GM12878 (cell line): Measurements from ENCODE around the gene KCNG3. TPM values are rescaled to one million over a fixed set of nuclear protein-coding genes. Genes with fewer than 3 reads are reported as not detected.

ENCODE experiments used
- ATAC-seq: fragments of 200-7000 bp; cut with Tn5 transposase; 3 replicates; pipeline ENCODE4 v1.9.1; 2020; ENCODE audit warnings: mild to moderate bottlenecking, moderate library complexity
- BruUV-seq: library from RNA; stranded (reverse); fragments of 400-500 nt; replicated peaks from 2 replicates; lab custom pipeline; 2021; lab: Mats Ljungman, UMichigan
- CTCF ChIA-PET: fragments of 300-600 bp; sonication (Branson Sonifier 250); formaldehyde crosslinking; extraction: SDS; loops from one replicate; lab custom pipeline; 2021; ENCODE audit warnings: inconsistent platforms; lab: Yijun Ruan, JAX
- POLR2A ChIA-PET: fragments of 350-600 bp; formaldehyde crosslinking; extraction: SDS; loops from one replicate; lab custom pipeline; 2021; ENCODE audit warnings: inconsistent platforms; lab: Charles Lee
- RAD21 ChIA-PET: fragments of 300-600 bp; sonication (Branson Sonifier 250); formaldehyde crosslinking; loops from one replicate; lab custom pipeline; 2023; ENCODE audit warnings: antibody characterized with exemption; ENCODE audit not compliant: unreplicated experiment; lab: Charles Lee
- SMC1A ChIA-PET: fragments of 300-600 bp; sonication (Branson Sonifier 250); formaldehyde crosslinking; loops from one replicate; lab custom pipeline; 2023; ENCODE audit not compliant: unreplicated experiment, uncharacterized antibody; lab: Charles Lee
- DNase-seq: peaks from one replicate; pipeline ENCODE4 v3.0.0-alpha.2; 2011; ENCODE audit warnings: low read depth, low spot score
- FAIRE-seq: peaks from 3 replicates; lab custom pipeline; 2011; peaks lifted over from hg19 to GRCh38; lab: Jason Lieb, UNC
- H2AFZ ChIP-seq: 2 replicates; pipeline ENCODE4 v1.6.0; 2011; ENCODE audit warnings: low read depth, low read length, control low read depth; ENCODE audit not compliant: control insufficient read depth
- H3K27ac ChIP-seq: 2 replicates; pipeline ENCODE4 v1.5.1; 2011; ENCODE audit warnings: control low read depth; ENCODE audit not compliant: control insufficient read depth, insufficient read depth
- H3K27me3 ChIP-seq, 2 experiments: replicated peaks in 1 of 2; 2 replicates each; pipeline versions ENCODE4 v1.6.0 to v1.6.1; 2011; ENCODE audit warnings: low read length in 1 of 2; ENCODE audit not compliant: control insufficient read depth in 2 of 2, insufficient read depth in 2 of 2
- H3K36me3 ChIP-seq, 2 experiments: 2 replicates each; pipeline ENCODE4 v1.5.1; 2011; ENCODE audit warnings: low read length in 1 of 2; ENCODE audit not compliant: control insufficient read depth in 2 of 2, insufficient read depth in 2 of 2
- H3K4me1 ChIP-seq: 2 replicates; pipeline ENCODE4 v1.6.1; 2011; ENCODE audit warnings: mild to moderate bottlenecking, low read length, moderate library complexity, mixed read lengths; ENCODE audit not compliant: control insufficient read depth, insufficient read depth
- H3K4me2 ChIP-seq: 2 replicates; pipeline ENCODE4 v1.6.0; 2011; ENCODE audit warnings: control low read depth; ENCODE audit not compliant: control insufficient read depth, insufficient read depth
- H3K4me3 ChIP-seq: fragments of 200-600 bp; sonication (generic); 2 replicates; pipeline ENCODE4 v1.5.1; 2016
- H3K79me2 ChIP-seq: 2 replicates; pipeline ENCODE4 v1.6.0; 2011; ENCODE audit warnings: low read length; ENCODE audit not compliant: control insufficient read depth, insufficient read depth
- H3K9ac ChIP-seq: 2 replicates; pipeline ENCODE4 v1.8.0; 2011; ENCODE audit warnings: low read length, control low read depth, mixed read lengths; ENCODE audit not compliant: control insufficient read depth, insufficient read depth
- H3K9me3 ChIP-seq: replicated peaks from 3 replicates; pipeline ENCODE4 v1.5.1; 2011; ENCODE audit warnings: mild to moderate bottlenecking, low read length; ENCODE audit not compliant: control insufficient read depth, insufficient read depth
- H4K20me1 ChIP-seq: 2 replicates; pipeline ENCODE4 v1.6.0; 2011; ENCODE audit not compliant: control insufficient read depth, insufficient read depth
- ATF2 ChIP-seq: IDR thresholded peaks from 2 replicates; pipeline ENCODE4 v1.6.1; 2012; ENCODE audit warnings: low read length, inconsistent platforms
- ATF7 ChIP-seq: fragments of 450-650 bp; IDR thresholded peaks from 2 replicates; pipeline ENCODE4 v1.6.1; 2016; ENCODE audit warnings: low read depth, mild to moderate bottlenecking
- E2F4 ChIP-seq: IDR thresholded peaks from 2 replicates; pipeline ENCODE4 v1.6.1; 2012; ENCODE audit warnings: low read depth, low read length, improper control_type of control experiment
- ETV6 ChIP-seq, 2 experiments: fragments of 450-650 bp in 1 of 2; IDR thresholded peaks in 1 of 2; conservative IDR thresholded peaks in 1 of 2; 2 replicates each; pipeline ENCODE4 v1.6.1; 2014; ENCODE audit warnings: antibody characterized with exemption in 1 of 2, borderline replicate concordance in 1 of 2, low read depth in 1 of 2, mild to moderate bottlenecking in 1 of 2, moderate library complexity in 1 of 2
- FOXM1 ChIP-seq: IDR thresholded peaks from 2 replicates; pipeline ENCODE4 v1.6.1; 2012; ENCODE audit warnings: low read depth, mild to moderate bottlenecking, inconsistent platforms, low read length, moderate library complexity
- GATAD2B ChIP-seq: fragments of 450-650 bp; conservative IDR thresholded peaks from 2 replicates; pipeline ENCODE4 v1.6.1; 2017; ENCODE audit warnings: low read depth, mild to moderate bottlenecking, moderate library complexity
- IRF3 ChIP-seq: fragments of 450-650 bp; IDR thresholded peaks from 2 replicates; pipeline ENCODE4 v1.6.1; 2014; ENCODE audit warnings: mild to moderate bottlenecking
- NFXL1 ChIP-seq: fragments of 450-650 bp; IDR thresholded peaks from 2 replicates; pipeline ENCODE4 v1.6.1; 2017; ENCODE audit warnings: antibody characterized with exemption, mild to moderate bottlenecking, borderline replicate concordance
- POLR2A ChIP-seq: IDR thresholded peaks from 2 replicates; pipeline ENCODE4 v1.6.1; 2011; ENCODE audit warnings: low read depth, mild to moderate bottlenecking, low read length
- POU2F2 ChIP-seq: IDR thresholded peaks from 3 replicates; pipeline ENCODE4 v1.6.1; 2011; ENCODE audit warnings: low read depth, mild to moderate bottlenecking, low read length, borderline replicate concordance
- SMC3 ChIP-seq: IDR thresholded peaks from 2 replicates; pipeline ENCODE4 v1.6.1; 2011; ENCODE audit warnings: low read length, improper control_type of control experiment, borderline replicate concordance
- ZBTB33 ChIP-seq: fragments of 450-650 bp; IDR thresholded peaks from 2 replicates; pipeline ENCODE4 v1.6.1; 2017; ENCODE audit warnings: mild to moderate bottlenecking
- ZNF207 ChIP-seq: fragments of 450-650 bp; IDR thresholded peaks from 2 replicates; pipeline ENCODE4 v1.6.1; 2014; ENCODE audit warnings: antibody characterized with exemption, mild to moderate bottlenecking, borderline replicate concordance
- WGBS: methylation state at CpG from one replicate; pipeline ENCODE4 v1.1.6; 2016; ENCODE audit warnings: low lambda C conversion rate; ENCODE audit not compliant: insufficient replicate concordance, insufficient coverage; ENCODE audit errors: missing lambda C conversion rate; 5-methylcytosine and 5-hydroxymethylcytosine counted together
- in situ Hi-C: fragments of 300-500 bp; cut with MboI; formaldehyde crosslinking; loops from 9 replicates; pipeline ENCODE4 v1.14.3; 2018; ENCODE audit warnings: mixed read lengths
- intact Hi-C: fragments of 100-400 bp; cut with micrococcal nuclease; formaldehyde crosslinking; loops from one replicate; pipeline ENCODE4 v1.14.2; 2022; ENCODE audit not compliant: unreplicated experiment
- polyA plus RNA-seq, 11 experiments: library from polyadenylated mRNA; depleted of rRNA in 4 of 11; unstranded in 6 of 11; stranded (reverse) in 5 of 11; fragments of >200 nt; fragmentation: Nextera tagmentation in 4 of 11; fragmentation: Illumina TruSeq in 1 of 11; extraction: Ambion mirVana in 4 of 11; extraction: Trizol in 1 of 11; gene quantifications; 1 replicate in 1 of 11; 2 replicates in 10 of 11; pipeline versions ENCODE4 v1.2.1 to v1.2.3, GENCODE V29; 2011 to 2016; ENCODE audit warnings: inconsistent platforms in 2 of 11, missing spikeins in 2 of 11, low read depth in 1 of 11
- total RNA-seq, 4 experiments: library from RNA; depleted of rRNA in 3 of 4; stranded (reverse); fragments of >200 nt in 3 of 4; fragmentation: Illumina TruSeq in 1 of 4; extraction: Trizol in 1 of 4; gene quantifications; 2 replicates each; pipeline versions ENCODE4 v1.2.1 to v1.2.3, GENCODE V29; 2013 to 2021

The KCNG3 gene
- total and polyA plus RNA-seq, 10 of the 15 experiments (the other 5 are each of a cell fraction or from before 2014, with no cell fraction given) = 0.01 to 0.06 (median 0.04) TPM; not detected in 4

DNA sequence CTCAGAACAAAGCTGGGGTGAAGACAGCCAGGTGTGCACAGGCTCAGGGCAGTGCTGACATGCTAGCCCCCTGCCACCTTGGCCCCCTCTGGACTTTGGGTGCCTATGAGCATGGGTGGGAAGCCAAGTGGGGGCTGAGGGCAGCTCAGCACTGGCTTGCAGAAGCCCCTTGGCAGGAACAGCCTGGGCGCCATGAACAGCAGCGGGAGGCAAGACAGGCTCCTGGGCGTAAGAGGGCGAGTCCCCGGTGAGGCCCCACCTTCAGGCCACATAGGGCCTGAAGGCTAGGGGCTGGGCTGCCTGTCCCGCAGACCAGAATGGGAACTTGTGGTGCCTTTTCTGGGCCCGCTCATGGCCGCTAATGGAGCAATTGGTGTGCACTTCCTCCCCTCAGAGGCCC lies 85.8 kb downstream of the KCNG3 start (continued):
- TF ChIP-seq IRF3 (no peak), POU2F2 (no peak)

GRCh38 chr2:42407476-42407875 lies 86.3 kb downstream of the KCNG3 start:
- Histone ChIP-seq H3K27me3 (no peaks in the 10 kb centered on the region), H3K9ac (no peak overlapping the region), H3K9me3 (no peaks in the 10 kb centered on the region), H3K4me2 (no peak overlapping the region), H2AFZ (no peak overlapping the region), H4K20me1 (no peaks in the 10 kb centered on the region), H3K4me3 (no peak overlapping the region)
- FAIRE-seq = no peak
- SMC1A ChIA-PET = interaction anchor here (0.7 kb wide), 1 partner anchor 345 kb away, joined by 4 read pairs; no protein-coding TSS in a partner anchor
- CTCF ChIA-PET = no interaction called here
- WGBS = 1% methylated on average over 6 of the region's 6 CpGs
- in situ Hi-C loops (loop anchor here (5.0 kb wide), 1 partner anchor 50 kb away; no protein-coding TSS in a partner anchor), intact Hi-C loops (no loop called here)
- TF ChIP-seq ATF7 = no peak
- no peak for TF ChIP-seq POLR2A
- no peak for TF ChIP-seq ZBTB33
- TF ChIP-seq NFXL1 = no peak
- TF ChIP-seq POU2F2 = no peak
- TF ChIP-seq E2F4 = no peak
- no peak for TF ChIP-seq ETV6 (conservative IDR thresholded peaks at IDR 0.05 in 1 of 2, IDR thresholded peaks at IDR 0.05 in 1 of 2; ENCODE audit: borderline replicate concordance in 1 of 2, low read depth in 1 of 2)
- TF ChIP-seq GATAD2B = no peak
- TF ChIP-seq FOXM1 = no peak
- TF ChIP-seq ZNF207 = no peak
- TF ChIP-seq ATF2 = no peak
- TF ChIP-seq SMC3 = no peak
- TF ChIP-seq, all 136 proteins: peak for 0
- H3K79me2 ChIP-seq = no peaks in the 10 kb centered on the region
- no peak for ATAC-seq
- no TSS peak for BruUV-seq
- RAD21 ChIA-PET = no interaction called here
- no peak for DNase-seq
- no peak overlapping the region for H3K27ac ChIP-seq
- POLR2A ChIA-PET = no interaction called here
- no peaks in the 10 kb centered on the region for H3K36me3 ChIP-seq
- H3K4me1 ChIP-seq = no peaks in the 10 kb centered on the region
